DOHH2 (cell line): Measurements from ENCODE around the gene PPP1R15B.

Experiments used
- H3F3A ChIP-seq: fragments of 200-600 bp; sonication (generic), shearing (Covaris generic); 2 replicates; pipeline ENCODE4 v1.6.0; 2016; ENCODE audit warnings: antibody characterized with exemption, mild to moderate bottlenecking; ENCODE audit not compliant: control insufficient read depth, insufficient read depth
- H3K27ac ChIP-seq: fragments of 200-600 bp; sonication (generic); 2 replicates; pipeline ENCODE4 v1.5.1; 2014; ENCODE audit warnings: low read depth, mild to moderate bottlenecking, low read length, moderate library complexity
- H3K27me3 ChIP-seq: fragments of 200-600 bp; sonication (generic); 2 replicates; pipeline ENCODE4 v1.6.1; 2014; ENCODE audit warnings: mild to moderate bottlenecking, low read length, mixed read lengths; ENCODE audit not compliant: control insufficient read depth
- H3K36me3 ChIP-seq: fragments of 200-600 bp; sonication (generic); 2 replicates; pipeline ENCODE4 v1.6.1; 2014; ENCODE audit warnings: mild to moderate bottlenecking, low read length, moderate library complexity, mixed read lengths; ENCODE audit not compliant: control insufficient read depth
- H3K4me1 ChIP-seq: fragments of 200-600 bp; sonication (generic); 2 replicates; pipeline ENCODE4 v1.6.1; 2014; ENCODE audit warnings: mild to moderate bottlenecking, low read length, mixed read lengths; ENCODE audit not compliant: control insufficient read depth
- H3K4me2 ChIP-seq: fragments of 200-600 bp; sonication (generic); 2 replicates; pipeline ENCODE4 v1.6.0; 2014; ENCODE audit warnings: mild to moderate bottlenecking, low read length, moderate library complexity
- H3K4me3 ChIP-seq: fragments of 200-600 bp; sonication (generic); 2 replicates; pipeline ENCODE4 v1.5.1; 2014; ENCODE audit warnings: mild to moderate bottlenecking, low read length, mixed read lengths
- H3K79me2 ChIP-seq: fragments of 200-600 bp; sonication (generic); 2 replicates; pipeline ENCODE4 v1.6.1; 2014; ENCODE audit warnings: mild to moderate bottlenecking, low read length, mixed read lengths; ENCODE audit not compliant: control insufficient read depth
- H3K9me2 ChIP-seq: fragments of 200-600 bp; sonication (generic); replicated peaks from 2 replicates; pipeline ENCODE4 v1.6.1; 2014; ENCODE audit warnings: mild to moderate bottlenecking, low read length, mixed read lengths; ENCODE audit not compliant: control insufficient read depth
- H3K9me3 ChIP-seq: fragments of 200-600 bp; sonication (generic); 2 replicates; pipeline ENCODE4 v1.6.1; 2014; ENCODE audit warnings: antibody characterized with exemption, low read length, mixed read lengths; ENCODE audit not compliant: control insufficient read depth, insufficient read depth
- H4K20me1 ChIP-seq: fragments of 200-600 bp; sonication (generic); 2 replicates; pipeline ENCODE4 v1.6.0; 2014; ENCODE audit warnings: low read depth, mild to moderate bottlenecking, antibody characterized with exemption, low read length, moderate library complexity; ENCODE audit not compliant: control insufficient read depth, insufficient read depth
- CTCF ChIP-seq: fragments of 200-600 bp; sonication (generic); IDR thresholded peaks from one replicate; pipeline ENCODE4 v1.5.1; 2014; ENCODE audit warnings: antibody characterized with exemption, mild to moderate bottlenecking, low read depth, low read length; ENCODE audit not compliant: poor library complexity, severe bottlenecking
- EZH2phosphoT487 ChIP-seq: fragments of 200-600 bp; sonication (generic); IDR thresholded peaks from 2 replicates; pipeline ENCODE4 v1.6.1; 2017; ENCODE audit warnings: borderline replicate concordance, mild to moderate bottlenecking, antibody characterized with exemption, low read length, moderate library complexity, mixed read lengths

The PPP1R15B gene

GRCh38 chr1:204354579-204354978, 57.0 kb downstream of the PPP1R15B start:
- no peak overlapping the region for H3K27ac ChIP-seq
- H3K4me2 ChIP-seq, result no peak overlapping the region
- no peaks in the 10 kb centered on the region for H3K9me2 ChIP-seq
- TF ChIP-seq EZH2phosphoT487 (no peak), CTCF (no peak)
- no peak overlapping the region for H3K4me3 ChIP-seq
- H3K27me3 ChIP-seq, result peaks cover 15% of the 10 kb centered on the region; the same call in 1 of the 2 replicates
- H3K79me2 ChIP-seq, result no peaks in the 10 kb centered on the region
- no peaks in the 10 kb centered on the region for H4K20me1 ChIP-seq
- H3K9me3 ChIP-seq, result no peaks in the 10 kb centered on the region
- H3K4me1 ChIP-seq, result no peaks in the 10 kb centered on the region
- H3K36me3 ChIP-seq, result no peaks in the 10 kb centered on the region
- H3F3A ChIP-seq, result no peaks in the 10 kb centered on the region
